ENCODE data around the gene IGFBPL1.

The IGFBPL1 gene

DNA sequence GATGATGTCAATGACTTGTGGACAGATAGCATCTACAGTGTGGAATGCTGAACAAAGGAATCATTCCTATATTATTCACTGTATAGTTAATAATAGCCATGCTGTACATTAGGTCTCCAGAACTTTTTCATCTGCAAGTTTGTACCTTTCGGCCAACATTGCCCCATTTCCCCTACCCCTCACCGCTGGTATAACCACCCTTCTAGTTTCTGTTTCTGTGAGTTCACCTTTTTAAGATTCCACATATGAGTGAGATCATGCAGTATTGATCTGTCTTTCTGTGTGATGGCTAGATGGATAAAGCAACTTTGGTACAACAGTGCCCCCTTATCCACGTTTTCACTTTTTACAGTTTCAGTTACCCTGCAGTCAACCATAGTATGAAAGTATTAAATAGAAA lies 50.6 kb downstream of the IGFBPL1 start:
- Histone ChIP-seq H3K36me3 (ENCODE audit: control insufficient read depth, insufficient read depth, low read length, severe bottlenecking) (no peaks in the 10 kb centered on the region), H3K9me3 (ENCODE audit: control insufficient read depth, low read length) (no peaks in the 10 kb centered on the region), H3K9ac (ENCODE audit: low read length) (no peak overlapping the region), H3K4me3 (ENCODE audit: low read length) (no peak overlapping the region), H3K27me3 (replicated peaks; ENCODE audit: control insufficient read depth, insufficient read depth, low read length) (peaks cover 61% of the 10 kb centered on the region), H3K4me1 (ENCODE audit: control insufficient read depth, insufficient read depth, low read length) (no peaks in the 10 kb centered on the region)
- DNase-seq (ENCODE audit: low read depth) = no peak

DNA sequence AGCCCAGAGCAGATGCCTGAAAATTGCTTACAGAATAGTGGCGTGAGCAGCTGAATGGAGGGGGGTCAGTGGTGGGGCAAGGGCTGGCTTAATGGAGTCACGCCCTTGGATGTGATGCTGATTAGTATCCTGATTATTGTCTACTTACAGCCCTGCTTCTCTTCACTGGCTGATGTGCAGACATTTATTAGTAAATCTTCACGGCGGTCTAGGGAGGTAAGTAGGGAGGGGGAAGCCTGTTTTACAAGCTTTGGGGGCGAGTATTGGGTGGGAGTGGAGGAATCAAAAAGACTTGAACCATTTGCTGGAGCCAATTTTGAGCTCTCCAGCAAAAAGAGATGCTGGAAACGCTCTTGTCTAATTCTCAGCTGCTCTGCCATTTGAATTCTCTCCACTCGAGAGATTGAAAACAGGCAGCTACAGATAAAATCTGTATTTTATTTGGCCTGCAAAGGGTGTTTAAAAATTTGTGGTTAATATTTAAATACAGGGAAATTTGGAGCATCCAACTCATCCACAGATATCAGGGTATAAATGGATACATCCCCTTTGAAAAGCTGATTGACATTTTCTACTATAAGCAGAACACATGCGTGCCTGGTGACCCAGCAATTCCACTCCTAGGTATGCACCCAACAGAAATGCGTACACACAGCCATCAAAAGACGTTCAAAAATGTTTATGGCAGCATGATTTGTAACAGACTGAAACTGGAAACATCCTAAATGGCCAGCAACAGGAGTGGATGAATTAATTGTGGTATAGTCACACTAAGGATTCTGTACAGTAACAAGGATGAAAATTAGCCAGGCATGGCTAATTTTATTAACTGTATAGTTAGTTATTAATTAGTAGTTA lies 51.3 kb downstream of the IGFBPL1 start:
- Histone ChIP-seq H3K9me3 (ENCODE audit: control insufficient read depth, low read length) (no peaks in the 10 kb centered on the region), H3K27me3 (replicated peaks; ENCODE audit: control insufficient read depth, insufficient read depth, low read length) (peaks cover 62% of the 10 kb centered on the region), H3K9ac (ENCODE audit: low read length) (no peak overlapping the region), H3K4me1 (ENCODE audit: control insufficient read depth, insufficient read depth, low read length) (no peaks in the 10 kb centered on the region), H3K36me3 (ENCODE audit: control insufficient read depth, insufficient read depth, low read length, severe bottlenecking) (no peaks in the 10 kb centered on the region), H3K4me3 (ENCODE audit: low read length) (no peak overlapping the region)
- DNase-seq (ENCODE audit: low read depth) = no peak

DNA sequence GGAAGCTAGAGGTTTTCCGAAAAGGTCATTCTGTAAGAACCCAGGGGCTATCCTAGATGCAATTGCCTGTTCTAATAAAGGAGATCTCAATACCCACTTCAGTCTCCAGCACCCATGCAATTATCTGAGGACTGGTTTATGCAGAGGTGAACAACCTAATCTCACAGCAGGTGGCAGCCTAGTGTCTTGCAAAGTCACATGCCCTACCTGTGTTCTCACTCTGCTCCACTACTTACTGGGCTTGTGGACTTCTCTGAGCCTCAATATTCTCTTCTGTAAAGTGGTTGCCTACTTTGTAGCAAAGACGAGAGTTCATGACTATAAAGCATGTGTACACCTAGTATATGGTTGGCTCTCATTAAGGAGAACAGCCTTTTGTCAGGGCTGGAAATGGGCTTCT lies 52.8 kb downstream of the IGFBPL1 start:
- H3K4me3 ChIP-seq (ENCODE audit: low read length) = no peak overlapping the region
- no peaks in the 10 kb centered on the region for H3K9me3 ChIP-seq (ENCODE audit: control insufficient read depth, low read length)
- no peak overlapping the region for H3K9ac ChIP-seq (ENCODE audit: low read length)
- peaks cover 59% of the 10 kb centered on the region for H3K27me3 ChIP-seq (replicated peaks; ENCODE audit: control insufficient read depth, insufficient read depth, low read length)
- no peaks in the 10 kb centered on the region for H3K4me1 ChIP-seq (ENCODE audit: control insufficient read depth, insufficient read depth, low read length)
- DNase-seq (ENCODE audit: low read depth) = no peak
- H3K36me3 ChIP-seq (ENCODE audit: control insufficient read depth, insufficient read depth, low read length, severe bottlenecking) = no peaks in the 10 kb centered on the region

DNA sequence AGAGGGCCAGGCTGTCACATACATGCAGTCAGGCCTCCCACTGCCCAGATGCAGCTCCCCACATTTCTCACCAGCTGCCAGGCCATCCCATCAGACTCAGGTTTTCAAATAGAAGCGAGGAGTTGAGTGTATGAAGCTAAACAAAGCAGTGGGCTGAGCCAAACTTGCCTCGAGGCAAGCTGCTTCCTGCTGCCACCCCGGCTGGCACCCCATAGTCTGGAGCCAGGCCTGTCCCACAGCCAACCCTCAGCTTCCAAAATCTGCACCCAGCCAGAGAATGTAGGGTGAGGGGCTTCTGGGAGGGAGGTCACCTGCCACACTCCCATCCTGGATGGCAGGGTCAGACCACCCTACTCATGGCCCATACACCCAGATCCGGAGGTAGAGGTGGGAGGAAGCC lies 54.1 kb downstream of the IGFBPL1 start:
- H3K4me3 ChIP-seq (ENCODE audit: low read length) = no peak overlapping the region
- peaks cover 47% of the 10 kb centered on the region for H3K27me3 ChIP-seq (replicated peaks; ENCODE audit: control insufficient read depth, insufficient read depth, low read length)
- no peaks in the 10 kb centered on the region for H3K36me3 ChIP-seq (ENCODE audit: control insufficient read depth, insufficient read depth, low read length, severe bottlenecking)
- no peaks in the 10 kb centered on the region for H3K4me1 ChIP-seq (ENCODE audit: control insufficient read depth, insufficient read depth, low read length)
- H3K9me3 ChIP-seq (ENCODE audit: control insufficient read depth, low read length) = no peaks in the 10 kb centered on the region
- DNase-seq (ENCODE audit: low read depth) = no peak
- no peak overlapping the region for H3K9ac ChIP-seq (ENCODE audit: low read length)

DNA sequence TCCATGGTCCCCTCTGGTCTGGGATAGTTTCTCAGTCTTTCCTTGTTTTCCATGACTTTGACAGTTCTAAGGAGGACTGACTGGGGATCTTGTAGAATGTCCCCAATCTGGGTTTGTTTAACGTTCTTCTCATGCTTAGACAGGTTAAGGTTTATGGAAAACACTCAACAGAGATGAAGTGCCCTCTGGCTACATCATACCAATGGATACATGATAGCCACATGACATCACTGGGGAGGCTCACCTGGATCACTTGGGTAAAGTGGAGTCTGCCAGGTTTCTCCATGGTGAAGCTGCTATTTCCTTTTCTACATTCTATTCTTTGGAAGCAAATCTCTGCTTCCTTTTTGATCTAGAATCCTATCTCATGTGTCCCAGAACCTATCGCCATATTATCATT lies 55.5 kb downstream of the IGFBPL1 start:
- H3K27me3 ChIP-seq (replicated peaks; ENCODE audit: control insufficient read depth, insufficient read depth, low read length) = peaks cover 45% of the 10 kb centered on the region
- no peaks in the 10 kb centered on the region for H3K36me3 ChIP-seq (ENCODE audit: control insufficient read depth, insufficient read depth, low read length, severe bottlenecking)
- no peak overlapping the region for H3K9ac ChIP-seq (ENCODE audit: low read length)
- no peak for DNase-seq (ENCODE audit: low read depth)
- no peaks in the 10 kb centered on the region for H3K4me1 ChIP-seq (ENCODE audit: control insufficient read depth, insufficient read depth, low read length)
- no peaks in the 10 kb centered on the region for H3K9me3 ChIP-seq (ENCODE audit: control insufficient read depth, low read length)
- no peak overlapping the region for H3K4me3 ChIP-seq (ENCODE audit: low read length)

DNA sequence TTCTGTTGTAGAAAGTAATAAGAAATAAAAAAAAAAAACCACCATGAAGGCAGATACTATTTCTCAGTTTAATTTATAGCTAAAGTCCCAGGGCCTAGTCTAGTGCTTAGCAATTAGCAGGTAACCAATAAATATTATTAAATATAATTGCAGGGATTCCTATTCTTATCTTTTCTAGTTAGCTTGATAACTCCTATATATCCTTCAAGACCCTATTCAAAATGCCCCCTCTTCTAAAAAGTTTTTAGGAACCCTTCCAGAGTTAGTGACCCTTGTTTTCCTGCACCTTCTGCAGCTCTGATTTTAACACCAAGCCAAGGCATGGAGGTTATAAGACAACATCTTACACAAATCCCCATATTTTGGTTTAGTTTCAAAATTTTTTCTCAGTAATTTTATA lies 56.4 kb downstream of the IGFBPL1 start:
- Histone ChIP-seq H3K9ac (ENCODE audit: low read length) (no peak overlapping the region), H3K4me1 (ENCODE audit: control insufficient read depth, insufficient read depth, low read length) (peaks cover 6% of the 10 kb centered on the region), H3K36me3 (ENCODE audit: control insufficient read depth, insufficient read depth, low read length, severe bottlenecking) (no peaks in the 10 kb centered on the region), H3K27me3 (replicated peaks; ENCODE audit: control insufficient read depth, insufficient read depth, low read length) (peaks cover 37% of the 10 kb centered on the region), H3K4me3 (ENCODE audit: low read length) (no peak overlapping the region), H3K9me3 (ENCODE audit: control insufficient read depth, low read length) (no peaks in the 10 kb centered on the region)
- no peak for DNase-seq (ENCODE audit: low read depth)

DNA sequence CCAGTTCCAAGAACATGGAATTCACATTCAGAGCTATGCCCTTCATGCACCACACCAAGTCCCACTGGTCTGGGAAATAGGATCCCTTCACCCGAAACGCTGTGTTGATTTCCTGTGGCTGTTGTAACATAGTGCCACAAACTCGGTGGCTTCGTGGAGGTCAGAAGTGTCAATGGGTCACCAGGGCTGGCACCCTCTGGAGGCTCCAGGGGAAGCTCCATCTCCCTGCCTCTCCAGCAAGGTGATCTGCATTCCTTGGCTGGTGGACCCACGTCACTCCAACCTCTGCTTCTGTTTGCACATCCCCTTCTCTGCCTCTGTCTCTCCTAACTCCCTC lies 60.7 kb downstream of the IGFBPL1 start:
- Histone ChIP-seq H3K4me3 (ENCODE audit: low read length) (peak overlapping the region; percentile 54), H3K9me3 (ENCODE audit: control insufficient read depth, low read length) (no peaks in the 10 kb centered on the region), H3K36me3 (ENCODE audit: control insufficient read depth, insufficient read depth, low read length, severe bottlenecking) (no peaks in the 10 kb centered on the region), H3K4me1 (ENCODE audit: control insufficient read depth, insufficient read depth, low read length) (peaks cover 24% of the 10 kb centered on the region), H3K9ac (ENCODE audit: low read length) (peak overlapping the region; percentile 58), H3K27me3 (replicated peaks; ENCODE audit: control insufficient read depth, insufficient read depth, low read length) (peaks cover under 1% of the 10 kb centered on the region)
- DNase-seq (ENCODE audit: low read depth) = no peak

DNA sequence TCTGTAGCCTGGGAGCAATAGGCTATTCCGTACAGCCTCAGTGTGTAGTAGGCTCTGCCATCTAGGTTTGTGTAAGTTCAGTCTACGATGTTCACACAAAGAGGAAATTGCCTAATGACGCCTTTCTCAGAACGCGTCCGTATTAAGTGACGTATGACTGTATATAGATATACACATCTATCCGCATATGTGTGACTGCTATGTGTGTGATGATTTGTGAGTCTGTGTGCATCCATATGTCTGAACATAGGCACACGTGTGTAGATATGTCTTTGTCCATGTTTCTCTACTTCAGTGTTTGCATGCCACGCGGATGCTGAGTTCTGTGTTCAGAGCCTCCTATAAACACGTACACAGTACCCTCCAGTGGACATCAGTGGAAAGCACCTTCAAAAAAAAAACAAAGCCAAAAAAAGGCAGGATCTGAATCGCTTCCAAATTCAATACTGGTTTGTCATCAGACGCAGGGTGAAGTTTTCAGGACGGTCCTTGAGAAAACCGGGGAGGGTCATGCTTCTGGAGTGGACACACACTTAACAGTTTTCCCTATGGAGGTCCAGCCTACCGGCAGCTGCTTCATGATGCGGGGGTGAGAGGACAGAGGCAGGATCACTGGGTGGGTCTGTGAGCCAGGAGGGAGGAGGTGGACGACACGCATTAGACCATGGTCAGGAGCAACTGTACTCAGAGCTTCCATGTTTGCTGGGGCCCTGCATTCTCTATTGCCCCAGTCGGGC lies 61.2 kb downstream of the IGFBPL1 start:
- no peaks in the 10 kb centered on the region for H3K36me3 ChIP-seq (ENCODE audit: control insufficient read depth, insufficient read depth, low read length, severe bottlenecking)
- H3K4me1 ChIP-seq (ENCODE audit: control insufficient read depth, insufficient read depth, low read length) = peaks cover 24% of the 10 kb centered on the region
- H3K9ac ChIP-seq (ENCODE audit: low read length) = peak overlapping the region; percentile 58
- H3K9me3 ChIP-seq (ENCODE audit: control insufficient read depth, low read length) = no peaks in the 10 kb centered on the region
- no peaks in the 10 kb centered on the region for H3K27me3 ChIP-seq (replicated peaks; ENCODE audit: control insufficient read depth, insufficient read depth, low read length)
- DNase-seq (ENCODE audit: low read depth) = peak; percentile 91
- H3K4me3 ChIP-seq (ENCODE audit: low read length) = peak overlapping the region; percentile 54

DNA sequence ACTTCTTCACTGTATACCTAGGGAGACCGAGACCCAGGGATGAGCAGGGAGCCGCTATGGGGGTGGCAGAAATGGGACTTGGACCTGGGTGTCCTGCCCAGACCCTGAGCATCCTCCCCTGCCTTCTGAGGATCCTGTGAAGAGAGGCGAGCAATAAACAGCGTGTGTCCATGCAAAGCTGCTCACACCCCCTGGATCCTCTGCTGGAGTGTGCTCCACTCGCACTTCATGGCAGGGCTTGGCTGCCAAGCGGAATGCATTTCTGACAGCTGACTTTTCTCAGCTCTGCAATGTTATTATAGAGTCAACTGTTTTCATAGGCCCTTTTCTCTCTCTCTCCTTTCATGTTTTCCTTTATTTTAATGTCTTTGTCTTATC lies 62.8 kb downstream of the IGFBPL1 start:
- no peak for DNase-seq (ENCODE audit: low read depth)
- H3K4me3 ChIP-seq (ENCODE audit: low read length) = no peak overlapping the region

DNA sequence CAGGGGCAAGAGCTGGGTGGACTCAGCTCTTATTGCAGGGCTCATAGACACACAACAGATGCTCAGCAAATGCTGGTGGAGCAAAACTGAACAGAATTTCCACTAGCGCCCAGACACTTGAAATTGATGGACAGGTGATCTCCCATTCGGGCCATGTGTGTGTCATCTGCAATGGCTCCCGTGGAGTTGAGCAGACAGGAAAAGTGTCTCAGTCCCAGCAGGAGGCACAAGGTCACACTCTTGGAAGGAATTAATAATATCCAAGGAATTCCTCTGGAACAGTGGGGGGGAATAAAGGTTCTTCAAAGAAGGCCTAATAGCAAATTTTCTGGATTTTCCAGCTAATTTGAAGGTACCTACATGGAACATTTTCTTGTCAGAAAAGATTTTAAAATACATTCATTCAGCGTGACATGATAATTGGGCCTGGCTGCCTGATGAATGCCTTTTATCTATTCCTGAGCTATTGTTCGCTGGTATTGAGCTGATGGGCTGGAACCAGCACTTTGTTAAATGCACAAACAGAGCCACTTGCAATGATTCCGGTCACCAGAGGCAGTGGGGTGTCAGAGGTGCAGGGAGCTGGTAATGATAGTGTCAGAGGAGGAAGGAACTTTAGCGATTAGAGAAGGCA lies 63.3 kb downstream of the IGFBPL1 start:
- Histone ChIP-seq H3K27me3 (replicated peaks; ENCODE audit: control insufficient read depth, insufficient read depth, low read length) (no peaks in the 10 kb centered on the region), H3K9ac (ENCODE audit: low read length) (no peak overlapping the region), H3K36me3 (ENCODE audit: control insufficient read depth, insufficient read depth, low read length, severe bottlenecking) (no peaks in the 10 kb centered on the region), H3K4me3 (ENCODE audit: low read length) (no peak overlapping the region), H3K4me1 (ENCODE audit: control insufficient read depth, insufficient read depth, low read length) (peaks cover 24% of the 10 kb centered on the region), H3K9me3 (ENCODE audit: control insufficient read depth, low read length) (no peaks in the 10 kb centered on the region)
- no peak for DNase-seq (ENCODE audit: low read depth)

More for the DNA sequence above, 62.8 kb downstream of the IGFBPL1 start:
- H3K4me1 ChIP-seq (ENCODE audit: control insufficient read depth, insufficient read depth, low read length) = peaks cover 24% of the 10 kb centered on the region
- H3K27me3 ChIP-seq (replicated peaks; ENCODE audit: control insufficient read depth, insufficient read depth, low read length) = no peaks in the 10 kb centered on the region
- no peak overlapping the region for H3K9ac ChIP-seq (ENCODE audit: low read length)
- H3K36me3 ChIP-seq (ENCODE audit: control insufficient read depth, insufficient read depth, low read length, severe bottlenecking) = no peaks in the 10 kb centered on the region
- H3K9me3 ChIP-seq (ENCODE audit: control insufficient read depth, low read length) = no peaks in the 10 kb centered on the region

DNA sequence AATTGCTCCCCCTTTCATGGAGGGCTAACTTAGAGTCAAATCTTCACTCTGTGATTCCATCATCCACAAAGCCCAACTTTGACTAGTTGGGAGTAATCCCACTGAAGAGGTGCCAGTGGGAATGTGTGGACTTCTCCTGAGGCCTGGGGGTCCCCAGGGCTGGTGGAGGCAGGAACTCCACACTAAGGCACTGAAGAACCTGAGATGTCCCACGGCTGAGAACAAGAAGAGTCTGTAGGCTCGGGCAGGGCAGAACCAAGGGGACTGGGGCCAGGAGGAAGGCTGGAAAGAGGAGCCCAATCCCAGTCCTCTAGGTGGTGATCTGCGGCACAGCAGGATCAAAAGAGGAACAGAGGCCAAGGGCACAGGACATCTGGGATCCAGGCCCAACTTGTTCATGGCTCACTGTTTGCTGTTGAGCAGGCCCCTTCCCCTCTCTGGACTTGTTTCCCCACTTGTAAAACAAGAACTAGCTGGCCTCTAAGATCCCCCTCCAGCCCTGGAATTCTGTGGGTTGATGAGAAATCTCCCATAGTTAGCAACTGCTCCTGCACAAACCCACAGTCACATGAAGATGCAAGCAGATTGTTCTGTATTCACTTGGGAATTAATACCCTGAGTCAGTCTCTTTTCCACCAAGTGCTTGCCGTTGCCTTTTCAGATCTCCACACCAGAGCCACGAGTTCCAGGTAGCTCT lies 64.4 kb downstream of the IGFBPL1 start:
- Histone ChIP-seq H3K9ac (ENCODE audit: low read length) (no peak overlapping the region), H3K36me3 (ENCODE audit: control insufficient read depth, insufficient read depth, low read length, severe bottlenecking) (no peaks in the 10 kb centered on the region), H3K4me1 (ENCODE audit: control insufficient read depth, insufficient read depth, low read length) (peaks cover 29% of the 10 kb centered on the region), H3K4me3 (ENCODE audit: low read length) (no peak overlapping the region), H3K9me3 (ENCODE audit: control insufficient read depth, low read length) (no peaks in the 10 kb centered on the region), H3K27me3 (replicated peaks; ENCODE audit: control insufficient read depth, insufficient read depth, low read length) (no peaks in the 10 kb centered on the region)
- peak; percentile 29 for DNase-seq (ENCODE audit: low read depth)
